CD8-positive, alpha-beta memory T cell (primary cell): ENCODE results near the gene RABGAP1L. TPM values are rescaled to one million over a fixed set of nuclear protein-coding genes. Genes with fewer than 3 reads are reported as not detected.
A peak's percentile ranks its signal among the peaks of the same experiment; 100 is the strongest.
"Not testable (repeated sequence)": the region's sequence is repeated elsewhere in the genome, so short reads cannot be mapped to it uniquely, and the experiment has no call there.

Experiments used
- CTCF ChIA-PET: fragments of 350-600 bp; sonication (Branson Sonifier 250); formaldehyde crosslinking; loops from one replicate; lab custom pipeline; 2021; ENCODE audit warnings: antibody characterized with exemption; lab: Charles Lee
- POLR2A ChIA-PET: fragments of 350-600 bp; sonication (Branson Sonifier 250); formaldehyde crosslinking; loops from one replicate; lab custom pipeline; 2021; ENCODE audit warnings: antibody characterized with exemption; lab: Charles Lee
- DNase-seq, 5 donors: peaks; one replicate each; pipeline versions ENCODE4 v3.0.0 to v3.0.0-alpha.2; 2020 to 2022; ENCODE audit warnings: mixed read lengths in 1 of 5
- H3K27ac ChIP-seq: one replicate; pipeline ENCODE4 v1.7.0; 2013; ENCODE audit warnings: low read depth, mild to moderate bottlenecking, low read length, moderate library complexity
- H3K27me3 ChIP-seq: 2 replicates; pipeline ENCODE4 v1.7.0; 2013; ENCODE audit warnings: low read length, mild to moderate bottlenecking; ENCODE audit not compliant: insufficient read depth, poor library complexity, severe bottlenecking
- H3K36me3 ChIP-seq: 2 replicates; pipeline ENCODE4 v1.7.0; 2013; ENCODE audit warnings: mild to moderate bottlenecking, low read length, moderate library complexity; ENCODE audit not compliant: insufficient read depth
- H3K4me1 ChIP-seq: 2 replicates; pipeline ENCODE4 v1.7.0; 2013; ENCODE audit warnings: mild to moderate bottlenecking, low read length, moderate library complexity; ENCODE audit not compliant: insufficient read depth
- H3K4me3 ChIP-seq: 2 replicates; pipeline ENCODE4 v1.7.0; 2013; ENCODE audit warnings: mild to moderate bottlenecking, low read length
- H3K9me3 ChIP-seq: 2 replicates; pipeline ENCODE4 v1.7.0; 2013; ENCODE audit warnings: mild to moderate bottlenecking, low read length
- H3K27ac Mint-ChIP-seq, 8 donors: one replicate each; pipeline ENCODE4 v1.8.0; 2020 to 2021; ENCODE audit warnings: mixed read lengths in 8 of 8, mild to moderate bottlenecking in 6 of 8, inconsistent platforms in 3 of 8, moderate library complexity in 3 of 8
- H3K27me3 Mint-ChIP-seq, 2 donors: one replicate each; pipeline ENCODE4 v1.8.0; 2020 to 2021; ENCODE audit warnings: mixed read lengths in 2 of 2, mild to moderate bottlenecking in 1 of 2, moderate library complexity in 1 of 2
- H3K36me3 Mint-ChIP-seq, 3 donors: one replicate each; pipeline ENCODE4 v1.8.0; 2020 to 2021; ENCODE audit warnings: mixed read lengths in 3 of 3, inconsistent platforms in 1 of 3, mild to moderate bottlenecking in 1 of 3
- H3K4me1 Mint-ChIP-seq, 3 donors: one replicate each; pipeline ENCODE4 v1.8.0; 2020 to 2021; ENCODE audit warnings: mixed read lengths in 3 of 3, inconsistent platforms in 1 of 3, mild to moderate bottlenecking in 1 of 3
- H3K4me3 Mint-ChIP-seq, 7 donors: one replicate each; pipeline ENCODE4 v1.8.0; 2020 to 2021; ENCODE audit warnings: mixed read lengths in 7 of 7, mild to moderate bottlenecking in 6 of 7, moderate library complexity in 4 of 7, inconsistent platforms in 2 of 7
- H3K9me3 Mint-ChIP-seq, 5 donors: one replicate each; pipeline ENCODE4 v1.8.0; 2020 to 2022; ENCODE audit warnings: mixed read lengths in 5 of 5, mild to moderate bottlenecking in 3 of 5, moderate library complexity in 2 of 5, inconsistent platforms in 1 of 5
- polyA plus RNA-seq: library from polyadenylated mRNA; unstranded; fragments of 300-500 nt; fragmentation: Illumina TruSeq; gene quantifications from one replicate; pipeline ENCODE4 v1.2.3, GENCODE V29; 2021
- total RNA-seq, 2 experiments: library from RNA; stranded (reverse); gene quantifications; one replicate each; pipeline ENCODE4 v1.2.3, GENCODE V29; 2021

RABGAP1L gene
- total and polyA plus RNA-seq, 3 experiments from 2014 or later, result 41.7 to 78.5 (median 42.7) TPM

DNA sequence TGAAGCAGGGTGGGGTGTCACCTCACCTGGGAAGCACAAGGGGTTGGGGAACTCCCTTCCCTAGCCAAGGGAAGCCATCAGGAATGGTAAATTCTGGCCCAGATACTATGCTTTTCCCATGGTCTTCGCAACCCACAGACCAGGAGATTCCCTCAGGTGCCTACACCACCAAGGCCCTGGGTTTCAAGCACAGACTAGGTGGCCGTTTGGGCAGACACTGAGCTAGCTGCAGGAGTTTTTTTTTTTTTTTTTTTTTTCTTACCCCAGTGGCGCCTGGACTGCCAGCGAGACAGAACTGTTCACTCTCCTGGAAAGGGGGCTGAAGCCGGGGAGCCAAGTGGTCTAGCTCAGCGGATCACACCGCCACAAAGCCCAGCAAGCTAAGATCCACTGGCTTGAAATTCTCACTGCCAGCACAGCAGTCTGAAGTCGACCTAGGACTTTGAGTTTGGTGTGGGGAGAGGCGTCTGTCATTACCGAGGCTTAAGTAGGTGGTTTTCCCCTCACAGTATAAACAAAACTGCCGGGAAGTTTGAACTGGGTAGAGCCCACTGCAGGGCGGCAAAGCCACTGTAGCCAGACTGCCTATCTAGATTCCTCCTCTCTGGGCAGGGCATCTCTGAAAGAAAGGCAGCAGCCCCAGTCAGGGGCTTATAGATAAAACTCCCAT lies 15.5 kb upstream of the RABGAP1L start:
- peak overlapping the region in 1 of 8 donors; percentile 20 for H3K27ac Mint-ChIP-seq

DNA sequence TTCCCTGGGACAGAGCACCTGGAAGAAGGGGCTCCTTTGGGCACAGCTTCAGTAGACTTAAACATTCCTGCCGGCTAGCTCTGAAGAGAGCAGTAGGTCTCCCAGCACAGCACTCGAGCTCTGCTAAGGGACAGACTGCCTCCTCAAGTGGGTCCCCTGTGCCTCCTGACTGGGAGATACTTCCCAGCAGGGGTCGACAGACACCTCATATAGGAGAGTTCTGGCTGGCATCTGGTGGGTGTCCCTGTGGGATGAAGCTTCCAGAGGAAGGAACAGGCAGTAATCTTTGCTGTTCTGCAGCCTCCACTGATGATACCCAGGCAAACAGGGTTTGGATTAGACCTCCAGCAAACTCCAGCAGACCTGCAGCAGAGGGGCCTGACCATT lies 14.9 kb upstream of the RABGAP1L start:
- H3K36me3 ChIP-seq, H3K27me3 ChIP-seq, DNase-seq, H3K4me3 Mint-ChIP-seq, POLR2A ChIA-PET, H3K4me3 ChIP-seq, H3K27ac ChIP-seq, H3K27me3 Mint-ChIP-seq, H3K4me1 ChIP-seq, H3K9me3 ChIP-seq, H3K9me3 Mint-ChIP-seq: not testable (repeated sequence)
- CTCF ChIA-PET, result interaction anchor here (1.4 kb wide), 1 partner anchor 8 kb away, joined by 4 read pairs; no protein-coding TSS in a partner anchor
- peaks cover 0 to 14% (median 0%) of the 10 kb centered on the region in 3 donors for H3K36me3 Mint-ChIP-seq
- peak overlapping the region in 1 of 8 donors; percentile 20 for H3K27ac Mint-ChIP-seq
- peaks cover 0 to 12% (median 0%) of the 10 kb centered on the region in 3 donors for H3K4me1 Mint-ChIP-seq

More for the DNA sequence above, 15.5 kb upstream of the RABGAP1L start:
- H3K36me3 Mint-ChIP-seq, result peaks cover 0 to 12% (median 0%) of the 10 kb centered on the region in 3 donors
- H3K9me3 Mint-ChIP-seq, DNase-seq, H3K36me3 ChIP-seq, POLR2A ChIA-PET, H3K27ac ChIP-seq, H3K27me3 Mint-ChIP-seq, H3K27me3 ChIP-seq, H3K4me1 ChIP-seq, H3K4me3 Mint-ChIP-seq, H3K9me3 ChIP-seq, H3K4me3 ChIP-seq: not testable (repeated sequence)
- H3K4me1 Mint-ChIP-seq, result peaks cover 0 to 12% (median 0%) of the 10 kb centered on the region in 3 donors
- CTCF ChIA-PET, result interaction anchor here (1.4 kb wide), 1 partner anchor 9 kb away, joined by 4 read pairs; no protein-coding TSS in a partner anchor

DNA sequence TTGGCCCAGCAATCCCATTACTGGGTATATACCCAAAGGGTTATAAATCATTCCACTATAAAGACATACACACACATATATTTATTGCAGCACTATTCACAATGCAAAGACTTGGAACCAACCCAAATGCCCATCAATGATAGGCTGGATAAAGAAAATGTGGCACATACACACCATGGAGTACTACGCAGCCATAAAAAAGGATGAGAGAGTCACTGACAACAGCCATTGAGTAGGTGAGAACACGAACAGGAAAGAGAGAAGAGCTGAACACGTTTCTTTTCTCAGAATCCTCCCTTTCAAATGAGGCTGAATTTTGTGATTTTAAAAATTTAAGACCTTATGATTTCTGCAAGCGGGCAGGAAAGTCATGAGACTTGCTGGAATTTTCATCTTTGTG lies 10.1 kb upstream of the RABGAP1L start:
- Mint-ChIP-seq H3K27me3 (peaks cover 0 to 3% of the 10 kb centered on the region in 2 donors), H3K36me3 (peaks cover 0 to 11% (median 0%) of the 10 kb centered on the region in 3 donors), H3K4me1 (peaks cover 15 to 34% (median 26%) of the 10 kb centered on the region in 3 donors), H3K9me3 (peaks cover 0 to 2% (median 0%) of the 10 kb centered on the region in 5 donors), H3K27ac (no peak overlapping the region), H3K4me3 (no peak overlapping the region)
- ChIA-PET POLR2A (interaction anchor here (0.6 kb wide), 1 partner anchor 1617 kb away, joined by 4 read pairs; no protein-coding TSS in a partner anchor), CTCF (no interaction called here)
- Histone ChIP-seq H3K27me3 (no peaks in the 10 kb centered on the region), H3K9me3 (no peaks in the 10 kb centered on the region), H3K27ac (no peak overlapping the region), H3K4me3 (no peak overlapping the region), H3K4me1 (peaks cover 12% of the 10 kb centered on the region), H3K36me3 (no peaks in the 10 kb centered on the region)
- DNase-seq, result no peak

DNA sequence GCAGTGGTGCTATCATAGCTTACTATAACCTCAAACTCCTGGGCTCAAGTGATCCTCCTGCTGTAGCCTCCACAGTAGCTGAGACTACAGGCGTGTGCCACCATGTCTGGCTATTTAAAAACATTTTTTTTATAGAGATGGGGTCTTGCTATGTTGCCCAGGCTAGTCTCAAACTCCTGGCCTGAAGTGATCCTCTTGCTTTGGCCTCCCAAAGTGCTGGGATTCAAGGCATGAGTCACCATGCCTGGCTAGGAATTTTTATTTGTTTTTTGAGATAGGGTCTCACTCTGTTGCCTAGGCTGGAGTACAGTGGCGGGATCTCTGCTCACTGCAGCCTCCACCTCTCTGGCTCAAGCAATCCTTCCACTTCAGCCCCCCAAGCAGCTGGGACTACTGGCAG lies 8.8 kb upstream of the RABGAP1L start:
- Histone ChIP-seq H3K27me3 (no peaks in the 10 kb centered on the region), H3K36me3 (no peaks in the 10 kb centered on the region), H3K9me3 (no peaks in the 10 kb centered on the region), H3K4me3 (no peak overlapping the region), H3K27ac (no peak overlapping the region), H3K4me1 (peaks cover 12% of the 10 kb centered on the region)
- peaks cover 0 to 2% (median 0%) of the 10 kb centered on the region in 5 donors for H3K9me3 Mint-ChIP-seq
- ChIA-PET CTCF (no interaction called here), POLR2A (no interaction called here)
- H3K36me3 Mint-ChIP-seq, result peaks cover 0 to 9% (median 0%) of the 10 kb centered on the region in 3 donors
- peaks cover 0 to 3% of the 10 kb centered on the region in 2 donors for H3K27me3 Mint-ChIP-seq
- DNase-seq, result no peak
- no peak overlapping the region for H3K27ac Mint-ChIP-seq
- no peak overlapping the region for H3K4me3 Mint-ChIP-seq
- H3K4me1 Mint-ChIP-seq, result peaks cover 16 to 34% (median 31%) of the 10 kb centered on the region in 3 donors

DNA sequence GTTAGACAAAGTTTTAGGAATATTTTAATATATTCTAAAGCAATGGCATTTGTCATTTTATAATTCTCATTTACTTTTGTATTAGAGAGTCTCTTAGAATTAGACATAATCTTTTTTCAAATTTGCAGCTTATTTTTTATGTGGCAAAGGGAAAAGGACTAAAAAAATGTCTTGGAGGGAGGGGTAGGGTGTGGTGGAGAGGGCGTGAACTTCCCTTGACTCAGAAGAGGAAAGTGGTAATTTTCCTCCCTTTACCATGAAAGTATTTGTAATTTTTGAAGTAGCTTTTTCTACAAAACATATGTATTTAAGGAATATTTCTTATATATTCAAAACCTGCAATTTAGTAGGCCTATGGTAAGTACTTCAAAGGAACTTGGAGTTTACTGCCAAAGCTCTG lies 6.9 kb upstream of the RABGAP1L start:
- Mint-ChIP-seq H3K36me3 (peaks cover 0 to 4% (median 0%) of the 10 kb centered on the region in 3 donors), H3K4me3 (no peak overlapping the region), H3K9me3 (peaks cover 0 to 2% (median 0%) of the 10 kb centered on the region in 5 donors), H3K4me1 (peaks cover 31 to 51% (median 47%) of the 10 kb centered on the region in 3 donors), H3K27ac (peak overlapping the region in 1 of 8 donors; percentile 97), H3K27me3 (peaks cover 0 to 3% of the 10 kb centered on the region in 2 donors)
- peaks cover 16% of the 10 kb centered on the region for H3K4me1 ChIP-seq
- H3K4me3 ChIP-seq, result no peak overlapping the region
- H3K27ac ChIP-seq, result no peak overlapping the region
- H3K9me3 ChIP-seq, result no peaks in the 10 kb centered on the region
- no peak for DNase-seq
- H3K36me3 ChIP-seq, result no peaks in the 10 kb centered on the region
- H3K27me3 ChIP-seq, result no peaks in the 10 kb centered on the region
- CTCF ChIA-PET, result interaction anchor here (1.4 to 1.8 kb wide), 3 partner anchors 9 to 59 kb away, joined by 3 to 4 read pairs (median 4); no protein-coding TSS in a partner anchor
- POLR2A ChIA-PET, result interaction anchor here (1.2 kb wide), 1 partner anchor 14 kb away, joined by 4 read pairs; no protein-coding TSS in a partner anchor

DNA sequence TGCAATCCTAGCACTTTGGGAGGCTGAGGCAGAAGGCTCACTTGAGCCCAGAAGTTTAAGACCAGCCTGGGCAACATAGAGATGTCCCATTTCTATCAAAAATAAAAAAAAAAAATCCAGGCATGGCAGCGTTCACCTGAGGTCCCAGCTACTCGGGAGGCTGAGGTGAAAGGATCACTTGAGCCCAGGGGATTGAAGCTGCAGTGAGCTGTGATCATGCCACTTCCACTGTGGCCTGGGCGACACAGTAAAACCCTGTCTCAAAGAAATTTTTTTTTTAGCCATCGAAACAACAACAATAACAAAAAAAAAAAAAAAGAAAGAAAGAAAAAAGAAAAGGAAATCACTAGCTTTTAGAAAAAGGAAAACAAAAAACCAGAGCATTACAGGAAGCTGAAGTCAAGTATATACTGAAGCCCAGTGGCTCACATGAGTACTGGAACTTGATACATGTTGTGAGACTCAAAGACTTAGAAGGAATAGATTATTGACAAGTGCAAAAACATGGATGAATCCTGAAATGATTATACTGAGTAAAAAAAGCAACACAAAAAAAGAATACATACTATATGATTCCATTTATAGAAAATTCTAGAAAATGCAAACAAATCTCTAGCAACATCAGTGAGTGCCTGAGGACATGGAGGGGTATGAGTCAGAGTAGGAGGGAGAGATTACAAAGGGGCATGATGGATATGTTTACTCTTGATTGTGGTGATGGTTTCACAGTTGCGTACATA lies 6.1 kb upstream of the RABGAP1L start:
- POLR2A ChIA-PET, result interaction anchor here (0.6 to 1.4 kb wide), 6 partner anchors 13 to 811 kb away, joined by 3 to 8 read pairs (median 4); partner anchors contain the start of gene RC3H1
- H3K36me3 ChIP-seq, result no peaks in the 10 kb centered on the region
- Mint-ChIP-seq H3K27me3 (peaks cover 0 to under 1% of the 10 kb centered on the region in 2 donors), H3K4me3 (peak overlapping the region in 6 of 7 donors; percentile 20 to 56 (median 34)), H3K36me3 (peaks cover 0 to 4% (median 0%) of the 10 kb centered on the region in 3 donors), H3K9me3 (peaks cover 0 to 2% (median 0%) of the 10 kb centered on the region in 5 donors), H3K4me1 (peaks cover 38 to 59% (median 55%) of the 10 kb centered on the region in 3 donors), H3K27ac (peak overlapping the region; percentile 13 to 97 (median 65))
- H3K9me3 ChIP-seq, result no peaks in the 10 kb centered on the region
- DNase-seq, result peak in 1 of 5 donors; percentile 24
- H3K4me3 ChIP-seq, result no peak overlapping the region
- H3K27me3 ChIP-seq, result no peaks in the 10 kb centered on the region
- CTCF ChIA-PET, result interaction anchor here (0.7 to 1.8 kb wide), 6 partner anchors 9 to 591 kb away, joined by 3 to 4 read pairs (median 3); no protein-coding TSS in a partner anchor
- no peak overlapping the region for H3K27ac ChIP-seq
- H3K4me1 ChIP-seq, result peaks cover 18% of the 10 kb centered on the region

GRCh38 chr1:174153825-174154107 lies 5.6 kb upstream of the RABGAP1L start:
- POLR2A ChIA-PET, result interaction anchor here (0.6 to 1.4 kb wide), 6 partner anchors 12 to 810 kb away, joined by 3 to 8 read pairs (median 4); partner anchors contain the start of gene RC3H1

More at GRCh38 chr1:174153825-174154107, 5.6 kb upstream of the RABGAP1L start:
- Mint-ChIP-seq H3K9me3 (peaks cover 0 to 2% (median 0%) of the 10 kb centered on the region in 5 donors), H3K27ac (peak overlapping the region; percentile 13 to 87 (median 48)), H3K27me3 (no peaks in the 10 kb centered on the region), H3K36me3 (peaks cover 0 to 3% (median under 1%) of the 10 kb centered on the region in 3 donors), H3K4me3 (peak overlapping the region in 2 of 7 donors; percentile 22 to 31), H3K4me1 (peaks cover 43 to 64% (median 60%) of the 10 kb centered on the region in 3 donors)
- CTCF ChIA-PET, result interaction anchor here (1.5 to 1.8 kb wide), 2 partner anchors 26 to 61 kb away, joined by 3 to 4 read pairs; no protein-coding TSS in a partner anchor
- peaks cover 22% of the 10 kb centered on the region for H3K4me1 ChIP-seq
- H3K27ac ChIP-seq, result no peak overlapping the region
- no peak overlapping the region for H3K4me3 ChIP-seq
- H3K9me3 ChIP-seq, result no peaks in the 10 kb centered on the region
- no peaks in the 10 kb centered on the region for H3K27me3 ChIP-seq
- H3K36me3 ChIP-seq, result no peaks in the 10 kb centered on the region
- no peak for DNase-seq
